MM.1S (cell line): ENCODE results near the gene CLDN11.

Experiments used
- DNase-seq: peaks from one replicate; pipeline ENCODE4 v3.0.0-alpha.2; 2015
- H2AFZ ChIP-seq: fragments of 300-600 bp; sonication (generic); 2 replicates; pipeline ENCODE4 v1.6.0; 2016; ENCODE audit warnings: antibody characterized with exemption, low read length
- H3F3A ChIP-seq: fragments of 300-600 bp; sonication (generic); 2 replicates; pipeline ENCODE4 v1.6.1; 2016; ENCODE audit warnings: mild to moderate bottlenecking, antibody characterized with exemption, low read length, moderate library complexity, mixed read lengths; ENCODE audit not compliant: insufficient read depth
- H3K27ac ChIP-seq: fragments of 300-600 bp; sonication (generic); 2 replicates; pipeline ENCODE4 v1.5.1; 2016; ENCODE audit warnings: mild to moderate bottlenecking, low read length
- H3K27me3 ChIP-seq: fragments of 300-600 bp; sonication (generic); replicated peaks from 2 replicates; pipeline ENCODE4 v1.6.0; 2016; ENCODE audit warnings: low read length; ENCODE audit not compliant: insufficient read depth
- H3K36me3 ChIP-seq: fragments of 300-600 bp; sonication (generic); replicated peaks from 2 replicates; pipeline ENCODE4 v1.6.1; 2016; ENCODE audit warnings: mild to moderate bottlenecking, low read length, mixed read lengths; ENCODE audit not compliant: insufficient read depth
- H3K4me1 ChIP-seq: fragments of 300-600 bp; sonication (generic); 2 replicates; pipeline ENCODE4 v1.6.1; 2016; ENCODE audit warnings: low read length, mixed read lengths
- H3K4me2 ChIP-seq: fragments of 300-600 bp; sonication (generic); 2 replicates; pipeline ENCODE4 v1.6.0; 2016; ENCODE audit warnings: low read depth, low read length
- H3K4me3 ChIP-seq: fragments of 300-600 bp; sonication (generic); 2 replicates; pipeline ENCODE4 v1.5.1; 2016; ENCODE audit warnings: low read length, mixed read lengths
- H3K79me2 ChIP-seq: fragments of 300-600 bp; sonication (generic); 2 replicates; pipeline ENCODE4 v1.6.1; 2016; ENCODE audit warnings: mixed run types, low read length, mixed read lengths
- H3K9ac ChIP-seq: fragments of 300-600 bp; sonication (generic); 2 replicates; pipeline ENCODE4 v1.6.1; 2016; ENCODE audit warnings: low read length, mixed read lengths
- H3K9me2 ChIP-seq: fragments of 300-600 bp; sonication (generic); replicated peaks from 2 replicates; pipeline ENCODE4 v1.6.1; 2016; ENCODE audit warnings: mild to moderate bottlenecking, low read length, mixed read lengths; ENCODE audit not compliant: insufficient read depth
- H3K9me3 ChIP-seq: fragments of 300-600 bp; sonication (generic); replicated peaks from 2 replicates; pipeline ENCODE4 v1.6.1; 2016; ENCODE audit warnings: mild to moderate bottlenecking, low read length, mixed read lengths; ENCODE audit not compliant: insufficient read depth
- H4K20me1 ChIP-seq: fragments of 300-600 bp; sonication (generic); 2 replicates; pipeline ENCODE4 v1.6.1; 2016; ENCODE audit warnings: mild to moderate bottlenecking, low read length, moderate library complexity, mixed read lengths; ENCODE audit not compliant: insufficient read depth
- EZH2 ChIP-seq: fragments of 300-600 bp; sonication (generic); optimal IDR thresholded peaks from 2 replicates; pipeline ENCODE3; 2017; ENCODE audit warnings: low read depth, mild to moderate bottlenecking, antibody characterized with exemption, low read length, mixed read lengths
- EZH2phosphoT487 ChIP-seq: fragments of 300-600 bp; sonication (generic); IDR thresholded peaks from 2 replicates; pipeline ENCODE4 v1.6.1; 2018; ENCODE audit warnings: antibody characterized with exemption, low read length
- TF ChIP-seq, protein P1 (sequence below): fragments of 300-600 bp; sonication (generic); IDR thresholded peaks from 2 replicates; pipeline ENCODE4 v1.5.1; 2016; ENCODE audit warnings: antibody characterized with exemption, low read length, mixed read lengths

The CLDN11 gene

DNA sequence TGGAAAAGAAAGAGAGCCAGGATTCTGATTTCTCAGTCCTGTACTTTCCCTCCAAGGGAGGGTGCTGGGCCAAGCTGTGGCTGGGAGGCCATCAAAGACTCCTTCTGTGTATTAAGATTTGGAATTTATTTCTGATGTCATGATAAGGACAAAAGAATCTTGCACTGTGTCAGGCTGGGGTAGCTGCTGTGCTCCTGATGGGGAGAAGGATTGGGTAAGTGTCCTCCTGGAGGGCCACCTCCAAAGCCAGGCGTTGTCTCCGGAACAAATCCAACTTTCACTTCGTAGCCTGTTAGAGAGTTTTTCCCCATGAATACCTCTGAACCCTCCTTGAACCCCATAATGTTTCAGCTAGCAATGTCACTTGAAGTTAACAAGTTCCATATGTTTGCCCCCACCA, 29.9 kb downstream of the CLDN11 start:
- no peaks in the 10 kb centered on the region for H3K4me1 ChIP-seq
- no peaks in the 10 kb centered on the region for H4K20me1 ChIP-seq
- H3F3A ChIP-seq: no peaks in the 10 kb centered on the region
- H3K4me2 ChIP-seq: no peak overlapping the region
- no peak overlapping the region for H3K27ac ChIP-seq
- H3K9me2 ChIP-seq: no peaks in the 10 kb centered on the region
- no peak overlapping the region for H2AFZ ChIP-seq
- TF ChIP-seq, protein P1, sequence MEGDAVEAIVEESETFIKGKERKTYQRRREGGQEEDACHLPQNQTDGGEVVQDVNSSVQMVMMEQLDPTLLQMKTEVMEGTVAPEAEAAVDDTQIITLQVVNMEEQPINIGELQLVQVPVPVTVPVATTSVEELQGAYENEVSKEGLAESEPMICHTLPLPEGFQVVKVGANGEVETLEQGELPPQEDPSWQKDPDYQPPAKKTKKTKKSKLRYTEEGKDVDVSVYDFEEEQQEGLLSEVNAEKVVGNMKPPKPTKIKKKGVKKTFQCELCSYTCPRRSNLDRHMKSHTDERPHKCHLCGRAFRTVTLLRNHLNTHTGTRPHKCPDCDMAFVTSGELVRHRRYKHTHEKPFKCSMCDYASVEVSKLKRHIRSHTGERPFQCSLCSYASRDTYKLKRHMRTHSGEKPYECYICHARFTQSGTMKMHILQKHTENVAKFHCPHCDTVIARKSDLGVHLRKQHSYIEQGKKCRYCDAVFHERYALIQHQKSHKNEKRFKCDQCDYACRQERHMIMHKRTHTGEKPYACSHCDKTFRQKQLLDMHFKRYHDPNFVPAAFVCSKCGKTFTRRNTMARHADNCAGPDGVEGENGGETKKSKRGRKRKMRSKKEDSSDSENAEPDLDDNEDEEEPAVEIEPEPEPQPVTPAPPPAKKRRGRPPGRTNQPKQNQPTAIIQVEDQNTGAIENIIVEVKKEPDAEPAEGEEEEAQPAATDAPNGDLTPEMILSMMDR: no peak
- no peak for TF ChIP-seq EZH2
- TF ChIP-seq EZH2phosphoT487: no peak
- H3K79me2 ChIP-seq: no peaks in the 10 kb centered on the region
- DNase-seq: no peak
- no peak overlapping the region for H3K9ac ChIP-seq
- no peaks in the 10 kb centered on the region for H3K36me3 ChIP-seq
- no peaks in the 10 kb centered on the region for H3K27me3 ChIP-seq
- no peaks in the 10 kb centered on the region for H3K9me3 ChIP-seq
- H3K4me3 ChIP-seq: no peak overlapping the region

DNA sequence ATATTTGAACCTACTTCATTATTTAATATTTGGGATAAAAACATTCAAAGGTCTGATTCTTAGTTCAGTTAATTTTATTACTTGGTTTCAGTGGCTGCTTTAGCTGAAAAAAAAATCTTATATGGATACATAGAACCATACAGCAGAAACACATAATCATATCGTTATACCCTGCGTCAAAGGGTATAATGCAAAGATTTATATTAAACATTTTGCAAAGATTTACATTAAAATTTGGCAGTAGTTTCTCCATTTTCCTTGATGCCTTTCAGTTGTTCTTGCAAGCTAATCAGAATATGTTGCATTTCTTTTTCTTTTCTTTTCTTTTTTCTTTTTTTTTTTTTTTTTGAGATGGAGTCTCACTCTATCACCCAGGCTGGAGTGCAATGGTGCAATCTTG, 31.4 kb downstream of the CLDN11 start:
- no peaks in the 10 kb centered on the region for H3F3A ChIP-seq
- no peaks in the 10 kb centered on the region for H3K4me1 ChIP-seq
- no peak overlapping the region for H3K27ac ChIP-seq
- no peak for DNase-seq
- no peaks in the 10 kb centered on the region for H4K20me1 ChIP-seq
- H3K9me2 ChIP-seq: no peaks in the 10 kb centered on the region
- no peaks in the 10 kb centered on the region for H3K36me3 ChIP-seq
- no peaks in the 10 kb centered on the region for H3K79me2 ChIP-seq
- no peaks in the 10 kb centered on the region for H3K27me3 ChIP-seq
- H3K9ac ChIP-seq: no peak overlapping the region
- H3K9me3 ChIP-seq: no peaks in the 10 kb centered on the region
- H2AFZ ChIP-seq: no peak overlapping the region
- no peak overlapping the region for H3K4me2 ChIP-seq
- H3K4me3 ChIP-seq: no peak overlapping the region
- TF ChIP-seq, protein P1: no peak
- TF ChIP-seq EZH2 (no peak), EZH2phosphoT487 (no peak)

GRCh38 chr3:170454509-170454908, 35.8 kb downstream of the CLDN11 start:
- no peak overlapping the region for H3K9ac ChIP-seq
- DNase-seq: no peak
- no peaks in the 10 kb centered on the region for H3K9me3 ChIP-seq
- H3K79me2 ChIP-seq: no peaks in the 10 kb centered on the region
- no peak overlapping the region for H3K4me2 ChIP-seq
- no peaks in the 10 kb centered on the region for H3K4me1 ChIP-seq
- H3K27ac ChIP-seq: no peak overlapping the region
- H2AFZ ChIP-seq: no peak overlapping the region
- TF ChIP-seq, protein P1: no peak
- TF ChIP-seq EZH2 (no peak), EZH2phosphoT487 (no peak)
- H3F3A ChIP-seq: no peaks in the 10 kb centered on the region
- H3K9me2 ChIP-seq: no peaks in the 10 kb centered on the region
- no peaks in the 10 kb centered on the region for H4K20me1 ChIP-seq
- H3K27me3 ChIP-seq: no peaks in the 10 kb centered on the region
- H3K4me3 ChIP-seq: no peak overlapping the region
- no peaks in the 10 kb centered on the region for H3K36me3 ChIP-seq
